DMS79 treated with DMSO at 0.1 percent for 48 hours (cell line): ENCODE results near the gene OR2V2.

Experiments
- DNase-seq: peaks from one replicate; lab custom pipeline; 2025; lab: John Stamatoyannopoulos, UW

Gene OR2V2

DNA sequence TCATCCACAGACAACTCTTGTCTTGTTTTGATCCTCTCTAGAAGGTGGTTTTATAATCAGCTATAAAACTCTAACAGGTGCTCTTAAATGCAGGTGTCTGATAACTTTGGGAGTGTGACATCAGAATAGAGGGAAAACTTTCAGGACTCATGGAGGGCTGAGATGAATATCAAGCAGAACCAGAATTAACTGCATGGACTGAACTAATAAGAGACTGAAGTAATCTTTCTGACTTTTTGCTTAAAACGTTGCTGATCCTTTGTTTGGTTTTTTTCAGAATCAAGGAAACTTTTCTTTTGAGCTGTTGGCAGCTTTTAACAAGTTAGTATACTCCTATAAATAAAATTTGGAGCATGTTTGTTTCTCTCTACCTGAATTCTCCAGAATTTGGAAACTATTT lies 2.3 kb upstream of the OR2V2 start:
- no peak for DNase-seq

GRCh38 chr5:181149355-181149754 lies 2.0 kb downstream of the OR2V2 start:
- no peak for DNase-seq

DNA sequence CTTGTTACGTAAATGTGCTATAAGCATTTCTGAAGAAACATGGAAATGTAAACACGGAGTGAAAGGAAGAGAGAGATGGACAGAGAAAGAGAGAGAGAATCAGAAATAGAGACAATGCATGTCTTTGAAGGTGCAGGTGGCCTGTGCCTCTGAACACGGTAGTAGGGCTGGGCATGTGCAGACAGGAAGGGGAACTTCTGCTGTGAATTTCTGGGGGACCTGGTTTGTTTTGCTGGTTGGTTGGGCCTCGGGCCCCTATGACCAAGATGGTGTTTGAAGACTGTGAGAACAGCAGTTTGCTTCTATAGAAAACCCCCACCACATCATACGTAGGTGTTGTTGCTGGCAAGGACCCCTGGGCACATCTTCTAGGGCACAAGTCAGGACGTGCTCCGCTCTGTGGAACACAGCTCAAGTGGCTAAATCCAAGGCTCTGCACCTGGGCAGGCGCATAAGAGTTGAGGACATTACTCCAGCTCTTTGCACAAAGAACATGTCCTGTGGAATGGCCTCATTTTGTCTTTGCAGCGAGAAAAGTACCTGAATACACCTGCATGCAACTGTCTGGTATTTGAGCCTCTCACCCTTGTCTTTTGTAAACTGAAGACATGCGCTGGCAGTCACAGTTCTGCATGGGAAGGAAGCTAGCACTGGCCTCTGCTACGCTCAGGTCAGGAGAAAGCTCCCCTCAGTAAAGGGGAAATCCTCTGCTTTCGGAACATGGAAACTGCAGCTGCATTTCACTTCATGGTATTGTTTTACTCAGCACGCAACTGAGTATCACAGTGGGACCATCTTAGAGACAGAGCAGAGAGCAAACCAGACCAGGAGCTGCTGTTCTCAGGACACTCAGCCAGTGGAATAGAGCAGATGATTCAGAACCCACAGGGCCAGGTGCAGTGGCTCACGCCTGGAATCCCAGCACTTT lies 2.7 kb downstream of the OR2V2 start:
- DNase-seq = no peak

DNA sequence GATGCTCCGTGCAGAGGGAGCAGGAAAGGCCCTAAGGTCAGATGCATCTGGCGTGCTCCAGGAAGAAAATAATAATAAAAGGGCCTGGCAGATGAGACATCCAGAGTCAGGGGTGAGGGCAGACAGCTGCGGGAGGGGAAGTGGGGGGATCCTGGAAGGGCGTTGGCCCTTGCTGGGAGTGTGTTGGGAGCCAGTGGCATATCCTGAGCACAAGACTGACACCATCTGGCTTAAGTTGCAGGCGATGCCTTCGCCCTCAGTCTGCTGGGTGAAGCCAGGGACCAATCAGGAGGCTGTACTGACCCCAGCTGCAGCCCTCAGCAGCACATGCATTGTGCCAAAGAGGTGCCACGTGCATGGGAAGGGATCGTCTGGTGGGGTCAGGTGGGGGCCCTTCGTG lies 3.8 kb downstream of the OR2V2 start:
- DNase-seq = no peak

DNA sequence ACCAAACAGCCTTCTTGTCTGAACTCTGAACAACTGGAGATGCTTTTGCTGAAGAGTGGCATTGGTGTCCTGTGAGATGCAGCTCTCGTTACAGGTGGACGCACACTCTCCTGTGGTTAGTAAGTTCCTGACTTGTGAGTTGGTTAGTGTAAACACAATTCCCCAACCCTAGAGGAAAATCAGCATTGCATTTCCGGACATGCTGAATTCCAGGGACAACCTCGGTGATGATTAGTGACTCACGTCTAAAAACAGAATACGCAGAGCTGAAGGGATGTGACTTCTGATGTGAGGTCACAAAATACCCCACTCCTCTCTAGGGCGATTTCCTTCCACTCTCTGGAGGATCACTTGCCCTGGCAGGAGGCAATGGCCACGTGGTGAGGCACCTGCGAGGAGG lies 5.0 kb downstream of the OR2V2 start:
- DNase-seq = no peak

DNA sequence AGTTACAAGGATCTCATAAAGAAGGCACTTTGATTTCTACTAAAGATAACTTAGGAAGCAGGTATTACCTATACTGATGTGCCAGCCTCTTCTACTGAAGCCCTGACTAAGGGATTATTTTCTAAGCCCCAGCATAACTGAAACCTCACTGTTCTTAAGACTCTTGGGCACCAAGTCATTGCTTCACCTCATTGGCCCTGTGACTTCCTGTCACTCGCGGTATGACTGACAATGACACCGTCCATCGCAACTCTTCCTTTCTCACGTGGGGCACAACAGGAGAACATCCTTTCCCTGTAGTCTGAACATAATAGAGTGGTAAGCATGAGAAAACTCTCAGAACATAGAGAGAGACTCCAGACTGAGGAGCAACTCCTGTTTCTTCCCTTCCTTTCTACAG lies 6.4 kb downstream of the OR2V2 start:
- DNase-seq = no peak

DNA sequence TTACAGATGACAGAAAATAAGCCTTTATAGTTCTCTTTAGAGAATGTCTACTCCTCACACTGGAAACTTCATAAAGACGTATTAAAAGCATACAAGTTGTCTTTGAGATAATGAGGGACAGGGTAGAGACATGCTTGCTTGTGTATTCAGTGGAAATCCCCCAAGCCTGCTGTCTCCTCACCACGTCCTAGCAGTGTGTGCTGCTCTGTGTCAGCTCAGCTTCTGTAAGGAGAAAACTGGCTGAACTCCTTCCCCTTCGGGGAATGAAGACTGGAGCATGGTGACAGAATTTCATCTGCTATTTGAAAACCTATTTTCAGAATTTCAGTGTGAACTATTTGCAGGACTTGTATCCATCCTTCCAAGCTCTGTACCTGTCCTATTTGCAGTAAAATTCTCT lies 9.4 kb downstream of the OR2V2 start:
- DNase-seq = no peak

DNA sequence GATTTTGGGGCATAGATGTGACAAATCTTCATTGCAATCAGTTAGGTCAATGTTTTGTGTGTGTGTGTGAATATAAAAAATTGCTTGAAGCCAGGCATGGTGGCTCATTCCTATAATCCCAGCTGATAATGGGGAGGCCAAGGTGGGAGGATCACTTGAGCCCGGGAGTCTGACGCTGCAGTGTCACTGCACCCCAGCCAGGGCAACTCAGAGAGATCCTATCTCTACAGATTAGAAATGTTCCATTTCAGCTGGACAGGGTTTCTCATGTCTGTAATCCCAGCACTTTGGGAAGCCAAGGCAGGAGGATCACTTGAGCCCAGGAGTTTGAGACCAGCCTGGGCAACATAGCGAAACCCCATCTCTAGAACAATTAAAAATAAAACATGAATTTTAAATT lies 11.5 kb downstream of the OR2V2 start:
- DNase-seq = no peak

DNA sequence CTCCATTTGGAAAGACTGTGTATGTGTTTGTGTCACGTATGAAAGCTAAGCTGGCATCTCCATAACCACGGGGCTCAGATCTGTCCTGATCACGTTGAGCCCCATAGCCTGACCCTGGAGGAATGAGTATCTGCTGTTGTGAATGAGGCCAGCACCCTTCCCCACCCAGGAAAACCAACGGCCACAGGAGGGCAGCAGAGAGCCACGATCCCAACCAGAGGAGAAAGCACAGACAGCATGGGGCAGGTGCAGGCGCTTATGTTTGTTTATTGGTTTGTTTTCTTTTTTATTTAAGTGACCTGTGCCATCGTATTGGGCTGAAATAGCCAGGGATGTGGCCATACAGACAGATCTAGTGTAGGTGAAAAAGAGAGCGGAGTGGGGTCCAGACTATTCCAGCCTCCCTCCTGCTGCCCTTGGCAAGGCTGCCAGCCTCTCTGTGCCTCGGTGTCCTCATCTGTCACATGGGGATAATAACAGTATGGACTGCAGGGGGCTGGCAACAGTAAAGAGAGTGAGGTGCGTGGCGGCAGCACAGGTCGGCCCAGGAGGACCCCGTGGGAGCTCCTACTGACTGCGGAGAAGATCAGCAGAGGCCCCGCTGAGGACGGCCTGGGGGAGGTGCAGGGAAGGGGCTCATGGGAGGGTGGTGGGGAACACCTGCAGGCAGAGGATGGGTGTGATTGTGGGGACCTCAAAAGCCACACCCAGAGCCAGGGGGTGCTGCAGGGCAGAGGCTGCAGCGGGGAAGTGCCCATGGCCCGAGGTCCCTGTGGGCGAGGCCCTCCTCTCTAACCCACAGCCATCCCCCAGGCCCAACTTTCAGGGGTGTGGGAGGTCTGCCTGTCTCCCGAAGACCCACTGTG lies 12.1 kb downstream of the OR2V2 start:
- DNase-seq = peak; percentile 49

DNA sequence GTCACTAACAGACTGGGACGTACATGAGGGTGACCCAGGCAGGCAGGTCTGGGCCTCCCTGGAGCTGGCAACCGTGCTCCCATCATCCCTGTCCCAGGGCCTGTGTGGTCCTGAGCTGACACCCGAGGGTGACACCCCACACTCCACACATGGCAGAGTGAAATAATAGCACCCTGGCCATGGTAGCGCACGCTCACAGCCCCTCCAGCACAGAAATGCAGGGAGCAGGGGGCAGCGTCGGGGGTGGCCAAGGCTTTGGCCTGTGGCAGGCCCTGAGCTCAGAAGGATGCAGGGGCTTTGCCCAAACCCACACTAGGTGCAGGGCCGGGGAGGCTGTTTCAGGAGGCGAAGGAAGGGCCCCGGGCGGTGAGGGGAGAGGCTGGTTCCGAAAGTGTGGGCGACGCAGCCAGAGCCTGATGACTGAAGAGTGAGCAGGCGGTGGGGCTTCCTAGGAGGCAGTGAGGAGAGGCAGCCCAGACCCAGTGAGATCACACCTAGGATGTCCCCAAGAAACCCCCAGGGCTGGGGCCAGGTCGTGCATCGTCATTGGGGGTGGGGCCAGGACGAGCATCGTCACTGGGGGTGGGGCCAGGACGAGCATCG lies 12.9 kb downstream of the OR2V2 start:
- DNase-seq = no peak

DNA sequence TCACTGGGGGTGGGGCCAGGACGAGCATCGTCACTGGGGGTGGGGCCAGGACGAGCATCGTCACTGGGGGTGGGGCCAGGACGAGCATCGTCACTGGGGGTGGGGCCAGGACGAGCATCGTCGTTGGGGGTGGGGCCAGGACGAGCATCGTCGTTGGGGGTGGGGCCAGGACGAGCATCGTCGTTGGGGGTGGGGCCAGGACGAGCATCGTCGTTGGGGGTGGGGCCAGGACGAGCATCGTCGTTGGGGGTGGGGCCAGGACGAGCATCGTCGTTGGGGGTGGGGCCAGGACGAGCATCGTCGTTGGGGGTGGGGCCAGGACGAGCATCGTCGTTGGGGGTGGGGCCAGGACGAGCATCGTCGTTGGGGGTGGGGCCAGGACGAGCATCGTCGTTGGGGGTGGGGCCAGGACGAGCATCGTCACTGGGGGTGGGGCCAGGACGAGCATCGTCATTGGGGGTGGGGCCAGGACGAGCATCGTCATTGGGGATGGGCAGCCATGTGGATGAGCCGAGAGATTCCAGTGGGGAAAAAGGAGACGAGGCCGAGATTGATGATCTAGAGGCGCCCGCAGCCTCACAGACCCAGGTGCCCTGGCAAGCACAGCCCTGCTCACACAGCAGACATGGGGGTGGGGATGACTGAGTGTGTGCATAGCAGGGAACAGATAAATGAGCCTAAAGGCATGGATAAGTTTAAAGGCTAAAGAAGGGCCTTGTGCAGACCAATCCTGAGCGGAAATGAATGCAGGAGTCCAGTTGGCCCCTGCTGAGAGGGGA lies 13.6 kb downstream of the OR2V2 start:
- peak; percentile 6 for DNase-seq

- DNase-seq = no peak
Measured at GRCh38 chr5:181161534-181162175, 14.3 kb downstream of the OR2V2 start.

GRCh38 chr5:181163487-181164075 lies 16.2 kb downstream of the OR2V2 start:
- DNase-seq = no peak

- DNase-seq = no peak
Measured at GRCh38 chr5:181164076-181164952, 16.9 kb downstream of the OR2V2 start.

DNA sequence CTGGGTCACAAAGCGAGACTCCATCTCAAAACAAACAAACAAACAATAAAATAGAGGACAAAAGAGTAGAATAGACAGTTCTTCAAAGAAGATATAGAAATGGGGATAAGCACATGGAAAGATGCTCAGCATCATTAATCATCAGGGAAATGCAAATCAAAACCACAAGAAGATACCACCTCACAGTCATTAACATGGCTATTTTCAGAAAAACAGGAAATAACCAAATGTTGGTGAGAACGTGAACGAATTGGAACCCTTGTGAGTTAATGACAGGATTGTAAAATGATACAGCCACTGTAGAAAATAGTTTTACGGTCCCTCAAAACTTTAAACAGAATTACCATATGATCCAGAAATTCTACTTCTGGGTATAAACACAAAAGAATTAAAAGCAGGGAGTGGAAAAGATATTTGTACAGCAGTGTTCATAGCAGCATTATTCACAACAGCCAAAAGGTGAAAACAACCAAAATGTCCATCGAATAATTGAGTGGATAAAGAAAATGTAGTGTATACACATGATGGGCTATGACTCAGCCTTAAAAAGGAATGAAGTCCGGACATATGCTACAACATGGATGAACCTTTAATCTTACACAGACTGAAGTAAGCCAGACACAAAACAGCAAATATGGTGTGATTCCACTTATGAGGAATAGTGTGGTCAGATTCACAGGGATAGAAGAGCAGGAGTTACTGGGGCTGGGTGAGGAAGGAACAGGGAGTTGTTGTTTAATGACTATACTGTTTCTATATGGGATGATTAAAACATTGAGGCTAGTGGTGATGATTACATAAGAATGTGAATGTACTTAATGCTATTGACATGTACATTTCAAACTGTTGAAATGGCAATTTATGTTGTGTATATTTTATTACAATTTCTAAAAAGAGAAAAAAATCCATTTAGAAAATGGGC lies 19.7 kb downstream of the OR2V2 start:
- no peak for DNase-seq

DNA sequence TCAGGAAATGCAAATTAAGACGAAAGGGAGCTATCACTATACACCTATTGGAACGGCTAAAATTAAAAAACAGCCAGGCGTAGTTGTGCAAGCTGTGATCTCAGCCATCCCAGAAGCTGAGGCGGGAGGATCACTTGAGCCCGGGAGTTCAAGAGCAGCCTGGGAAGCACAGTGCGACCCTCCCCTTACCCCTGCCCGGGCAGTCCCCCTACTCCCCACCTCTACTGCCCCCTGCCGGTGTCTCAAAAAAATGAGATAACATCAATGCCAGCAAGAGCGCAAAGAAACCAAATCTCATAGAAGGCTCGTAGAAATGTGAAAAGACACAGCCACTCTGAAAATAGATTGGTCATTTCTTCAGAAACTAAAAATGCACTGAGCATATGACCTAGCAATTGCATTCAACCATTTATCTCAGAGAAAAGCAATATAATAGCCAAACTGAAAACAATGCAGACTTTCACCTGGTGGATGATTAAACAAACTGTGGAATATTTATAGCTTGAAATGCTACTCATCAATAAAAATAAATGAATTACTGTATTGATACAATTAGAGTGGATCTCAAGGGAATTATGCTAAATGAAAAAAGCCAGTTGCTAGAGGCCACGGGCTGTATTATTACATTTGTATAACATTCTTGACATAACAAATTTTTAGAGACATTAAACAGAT lies 20.6 kb downstream of the OR2V2 start:
- no peak for DNase-seq

DNA sequence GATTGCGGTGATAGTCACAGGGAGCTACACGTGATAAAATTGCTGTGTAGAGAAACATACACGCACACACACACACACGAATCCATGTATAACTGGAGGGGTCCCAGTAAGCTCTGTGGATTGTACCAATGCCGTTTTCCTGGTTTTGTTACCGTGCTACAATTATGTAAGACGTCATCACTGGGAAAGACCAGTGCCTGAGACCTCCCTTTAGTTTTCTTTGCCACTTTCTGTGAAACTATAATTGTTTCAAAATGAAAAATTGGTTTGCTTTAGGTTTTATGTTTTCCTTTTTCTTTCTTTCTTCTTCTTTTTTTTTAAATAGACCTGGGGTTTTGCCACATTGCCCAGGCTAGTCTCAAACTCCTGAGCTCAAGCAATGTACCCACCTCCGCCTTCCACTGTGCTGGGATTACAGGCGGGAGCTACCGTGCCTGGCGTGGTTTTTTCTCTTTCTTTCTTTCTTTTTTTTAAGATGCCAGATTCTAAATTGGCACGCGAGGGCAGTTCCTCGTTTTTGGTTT lies 21.3 kb downstream of the OR2V2 start:
- no peak for DNase-seq
